ENCODE data around the gene AASDHPPT. TPM values are rescaled to one million over a fixed set of nuclear protein-coding genes. Genes with fewer than 3 reads are reported as not detected.
A peak's percentile ranks its signal among the peaks of the same experiment; 100 is the strongest.

The AASDHPPT gene
- total RNA-seq, 2 experiments from 2014 or later = 58.5 to 60.4 TPM

DNA sequence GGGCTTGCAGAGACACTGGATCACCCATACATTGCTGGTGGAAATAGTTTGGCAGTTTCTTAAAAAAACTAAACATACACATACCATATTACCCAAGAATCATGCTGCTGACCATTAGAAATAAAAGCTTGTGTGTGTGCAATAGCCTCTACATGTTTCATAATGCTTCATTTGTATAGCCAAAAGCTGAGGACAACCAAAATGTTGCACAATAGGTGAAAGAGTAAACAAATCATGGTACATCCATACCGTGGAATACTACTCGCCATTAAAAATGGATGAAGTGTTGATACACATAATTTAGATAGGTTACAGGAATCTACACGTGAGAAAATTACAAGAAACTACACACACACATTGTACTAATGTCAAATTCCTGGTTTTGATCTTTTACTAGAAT, 6.9 kb upstream of the AASDHPPT start:
- Mint-ChIP-seq H3K4me1 (peaks cover 12% of the 10 kb centered on the region), H3K9me3 (no peaks in the 10 kb centered on the region), H3K36me3 (peaks cover 18% of the 10 kb centered on the region), H3K4me3 (no peak overlapping the region), H3K27me3 (no peaks in the 10 kb centered on the region), H3K27ac (no peak overlapping the region)
- DNase-seq = no peak

DNA sequence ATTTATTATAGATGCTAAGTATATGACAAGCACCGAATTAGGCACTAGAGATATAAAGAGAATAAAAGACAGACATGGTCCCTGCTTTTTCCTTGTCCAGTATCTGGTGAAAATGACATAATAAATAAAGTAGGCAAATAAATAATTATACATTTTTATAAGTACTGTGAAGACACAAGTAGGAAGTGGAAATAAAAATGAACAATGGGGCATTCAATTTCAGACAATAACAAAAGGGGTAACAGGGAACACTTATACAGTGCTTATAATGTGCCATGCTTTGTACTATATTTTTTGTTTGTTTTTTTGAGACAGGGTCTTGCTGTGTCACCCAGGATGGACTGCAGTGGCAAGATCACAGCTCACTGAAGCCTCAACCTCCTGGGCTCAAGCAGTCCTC, 4.7 kb upstream of the AASDHPPT start:
- no peaks in the 10 kb centered on the region for H3K9me3 Mint-ChIP-seq
- peaks cover 16% of the 10 kb centered on the region for H3K36me3 Mint-ChIP-seq
- no peaks in the 10 kb centered on the region for H3K27me3 Mint-ChIP-seq
- peaks cover 18% of the 10 kb centered on the region for H3K4me1 Mint-ChIP-seq
- H3K4me3 Mint-ChIP-seq = no peak overlapping the region
- H3K27ac Mint-ChIP-seq = no peak overlapping the region
- no peak for DNase-seq

GRCh38 chr11:106076171-106076918, 1.1 kb upstream of the AASDHPPT start:
- H3K4me1 Mint-ChIP-seq = peaks cover 37% of the 10 kb centered on the region
- H3K27ac Mint-ChIP-seq = peak overlapping the region; percentile 92
- no peaks in the 10 kb centered on the region for H3K27me3 Mint-ChIP-seq
- no peaks in the 10 kb centered on the region for H3K9me3 Mint-ChIP-seq
- peak overlapping the region; percentile 95 for H3K4me3 Mint-ChIP-seq
- DNase-seq = no peak
- peaks cover 20% of the 10 kb centered on the region for H3K36me3 Mint-ChIP-seq

DNA sequence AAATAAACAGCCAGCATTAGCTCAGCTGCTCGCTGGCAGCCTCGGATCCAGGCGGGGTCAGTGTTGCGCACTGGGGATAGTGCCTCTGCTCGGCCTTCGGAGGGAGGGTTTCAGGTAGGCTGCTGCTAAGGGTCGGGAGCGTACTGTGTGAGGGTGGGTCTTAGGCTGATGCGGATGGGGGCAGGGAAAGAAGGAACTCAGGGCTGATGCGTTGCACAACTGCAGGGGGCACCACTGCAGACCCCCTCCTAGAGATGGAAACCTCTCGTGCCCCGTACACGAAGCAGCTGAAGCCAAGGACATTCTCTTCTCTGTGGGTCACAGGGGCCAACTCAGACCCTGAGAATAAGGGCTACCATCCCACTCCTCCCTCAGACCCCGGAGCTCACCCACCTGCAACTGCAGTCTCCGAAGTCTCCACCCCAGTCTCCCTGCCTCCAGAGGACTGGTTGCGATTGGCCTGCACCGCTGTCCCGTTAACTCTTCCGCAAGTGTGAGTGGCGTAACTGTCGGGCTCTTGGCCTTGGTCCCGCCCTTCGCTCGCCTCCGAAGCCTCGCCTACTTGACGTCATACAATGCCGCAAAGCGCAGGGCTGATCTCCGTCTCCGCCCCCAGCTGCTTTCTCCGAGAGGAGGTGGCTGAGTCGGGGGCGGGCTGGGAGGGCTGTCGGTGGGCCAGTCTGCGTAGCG, 398 bp upstream of the AASDHPPT start, which contains the start of gene KBTBD3:
KBTBD3 (minus strand) TSS at position 429 of the 690 bp plus-strand sequence. CDS start 18,250 bp downstream, outside the sequence.
- H3K4me3 Mint-ChIP-seq = peak within 1 kb of the TSS; percentile 95
- no peaks in the 10 kb centered on the region for H3K27me3 Mint-ChIP-seq
- H3K4me1 Mint-ChIP-seq = peaks cover 42% of the 10 kb centered on the region
- H3K27ac Mint-ChIP-seq = peak within 1 kb of the TSS; percentile 94
- peak; percentile 97 for DNase-seq
- H3K36me3 Mint-ChIP-seq = peaks cover 25% of the 10 kb centered on the region
- no peaks in the 10 kb centered on the region for H3K9me3 Mint-ChIP-seq

GRCh38 chr11:106082096-106082495, 4.6 kb downstream of the AASDHPPT start:
- no peaks in the 10 kb centered on the region for H3K27me3 Mint-ChIP-seq
- peak overlapping the region; percentile 25 for H3K4me3 Mint-ChIP-seq
- no peak overlapping the region for H3K27ac Mint-ChIP-seq
- DNase-seq = no peak
- peaks cover 45% of the 10 kb centered on the region for H3K4me1 Mint-ChIP-seq
- H3K9me3 Mint-ChIP-seq = no peaks in the 10 kb centered on the region
- H3K36me3 Mint-ChIP-seq = peaks cover 31% of the 10 kb centered on the region

DNA sequence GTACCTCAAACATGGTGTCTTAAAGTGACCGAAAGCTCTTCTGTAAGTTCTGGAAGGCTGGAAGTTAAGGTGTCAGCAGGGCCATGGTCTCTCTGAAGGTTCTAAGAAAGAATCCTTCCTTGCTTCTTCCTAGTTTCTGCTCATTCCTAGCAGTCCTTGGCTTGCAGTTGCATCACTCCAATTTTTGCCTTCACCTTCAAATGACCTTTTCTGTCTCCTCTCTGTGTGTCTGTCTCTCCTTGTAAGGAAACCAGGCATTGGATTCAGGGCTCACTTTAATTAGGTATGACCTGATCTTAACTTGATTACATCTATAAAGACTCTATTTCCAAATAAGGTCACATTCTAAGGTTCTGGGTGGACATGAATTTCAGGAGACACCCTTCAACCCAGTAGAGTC, 8.7 kb downstream of the AASDHPPT start:
- no peak for DNase-seq
- H3K9me3 Mint-ChIP-seq = no peaks in the 10 kb centered on the region
- peak overlapping the region; percentile 6 for H3K27ac Mint-ChIP-seq
- H3K36me3 Mint-ChIP-seq = peaks cover 24% of the 10 kb centered on the region
- peaks cover 49% of the 10 kb centered on the region for H3K4me1 Mint-ChIP-seq
- no peak overlapping the region for H3K4me3 Mint-ChIP-seq
- H3K27me3 Mint-ChIP-seq = no peaks in the 10 kb centered on the region

GRCh38 chr11:106086850-106087249, 9.4 kb downstream of the AASDHPPT start:
- DNase-seq = no peak
- Mint-ChIP-seq H3K9me3 (no peaks in the 10 kb centered on the region), H3K36me3 (peaks cover 22% of the 10 kb centered on the region), H3K4me3 (no peak overlapping the region), H3K4me1 (peaks cover 51% of the 10 kb centered on the region), H3K27ac (no peak overlapping the region), H3K27me3 (no peaks in the 10 kb centered on the region)

GRCh38 chr11:106087815-106088435, 10.5 kb downstream of the AASDHPPT start:
- Mint-ChIP-seq H3K27ac (no peak overlapping the region), H3K4me3 (no peak overlapping the region), H3K27me3 (no peaks in the 10 kb centered on the region), H3K9me3 (no peaks in the 10 kb centered on the region), H3K36me3 (peaks cover 25% of the 10 kb centered on the region), H3K4me1 (peaks cover 55% of the 10 kb centered on the region)
- peak; percentile 23 for DNase-seq

DNA sequence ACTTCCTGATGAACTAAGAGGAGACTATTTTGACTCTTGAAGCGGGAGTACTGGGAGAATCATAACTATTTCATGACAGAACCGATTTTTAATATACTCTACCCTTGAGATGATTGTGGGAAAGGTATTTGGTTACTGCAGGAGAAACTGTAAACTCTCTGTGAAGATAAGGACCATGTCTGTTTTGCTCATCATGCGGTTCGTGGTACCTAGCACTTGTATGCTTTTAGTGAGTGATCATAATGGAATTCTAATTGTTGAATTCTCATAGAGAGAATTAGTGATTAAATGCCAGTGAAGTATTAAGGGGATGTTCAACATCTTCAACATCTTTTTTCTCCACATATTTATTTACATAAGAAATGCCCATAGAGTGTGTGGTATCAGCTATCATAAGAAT, 11.4 kb downstream of the AASDHPPT start:
- H3K9me3 Mint-ChIP-seq = no peaks in the 10 kb centered on the region
- H3K4me3 Mint-ChIP-seq = no peak overlapping the region
- no peak overlapping the region for H3K27ac Mint-ChIP-seq
- no peaks in the 10 kb centered on the region for H3K27me3 Mint-ChIP-seq
- DNase-seq = no peak
- H3K36me3 Mint-ChIP-seq = peaks cover 24% of the 10 kb centered on the region
- H3K4me1 Mint-ChIP-seq = peaks cover 54% of the 10 kb centered on the region

GRCh38 chr11:106091480-106092123, 14.1 kb downstream of the AASDHPPT start:
- DNase-seq = peak; percentile 11
- Mint-ChIP-seq H3K4me1 (peaks cover 45% of the 10 kb centered on the region), H3K27me3 (no peaks in the 10 kb centered on the region), H3K4me3 (peak overlapping the region; percentile 40), H3K36me3 (peaks cover 30% of the 10 kb centered on the region), H3K27ac (peak overlapping the region; percentile 75), H3K9me3 (no peaks in the 10 kb centered on the region)

- Mint-ChIP-seq H3K4me1 (peaks cover 40% of the 10 kb centered on the region), H3K27ac (peak overlapping the region; percentile 75), H3K4me3 (no peak overlapping the region), H3K9me3 (no peaks in the 10 kb centered on the region), H3K27me3 (no peaks in the 10 kb centered on the region), H3K36me3 (peaks cover 36% of the 10 kb centered on the region)
- no peak for DNase-seq
Measured at GRCh38 chr11:106092446-106092845, 15.0 kb downstream of the AASDHPPT start.

DNA sequence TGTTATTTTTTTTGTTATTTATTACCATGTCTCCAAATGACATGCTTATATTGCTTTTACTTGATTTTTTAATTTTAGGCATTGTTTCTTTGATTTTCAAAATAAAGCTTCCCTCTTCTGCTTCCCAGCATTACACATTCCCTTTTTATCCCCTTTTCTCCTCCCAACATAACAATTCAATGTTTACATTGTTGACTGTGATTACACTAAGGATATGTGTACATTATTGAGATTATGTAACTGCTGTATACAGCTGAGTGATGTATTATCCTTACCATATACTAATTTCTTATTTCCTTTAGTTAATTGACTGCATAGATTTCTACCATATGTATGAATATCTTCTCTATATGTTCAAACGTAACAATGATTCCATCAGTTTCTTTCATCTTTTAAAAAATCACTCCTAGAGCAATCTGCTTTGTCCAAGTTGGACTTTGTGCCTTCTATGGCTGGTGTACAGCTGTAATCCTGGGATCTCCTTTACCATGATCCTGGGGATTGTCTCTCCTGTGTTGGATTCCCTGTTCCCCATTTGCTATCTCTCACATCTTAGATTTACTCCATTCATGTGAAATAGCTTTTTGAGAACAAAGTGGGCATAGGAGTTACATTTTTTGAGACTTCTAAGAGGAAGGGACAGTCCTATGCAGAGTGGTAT, 21.6 kb downstream of the AASDHPPT start:
- Mint-ChIP-seq H3K36me3 (peaks cover 32% of the 10 kb centered on the region), H3K27me3 (no peaks in the 10 kb centered on the region), H3K27ac (no peak overlapping the region), H3K9me3 (peaks cover 2% of the 10 kb centered on the region), H3K4me1 (peaks cover 1% of the 10 kb centered on the region), H3K4me3 (no peak overlapping the region)
- no peak for DNase-seq

DNA sequence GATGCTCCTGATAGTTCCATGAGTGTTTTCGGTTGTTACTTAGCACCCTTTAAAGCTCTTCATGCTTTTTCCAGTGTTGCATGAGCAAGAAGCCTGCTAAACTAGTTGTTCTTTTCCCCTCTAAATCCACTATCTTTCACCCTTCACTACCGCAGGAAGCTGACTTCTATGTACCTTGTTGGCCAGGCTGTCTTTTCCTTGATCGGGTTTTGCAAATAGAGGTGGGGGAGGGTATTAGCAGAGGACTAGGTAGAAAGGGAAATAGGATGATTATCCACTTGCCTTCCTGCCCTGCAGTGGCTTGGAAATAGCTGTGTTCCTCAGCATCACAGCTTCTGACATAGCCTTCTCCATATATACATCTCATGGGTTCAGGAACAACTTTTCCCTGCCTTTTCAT, 23.9 kb downstream of the AASDHPPT start:
- Mint-ChIP-seq H3K4me1 (peaks cover 1% of the 10 kb centered on the region), H3K9me3 (peaks cover 2% of the 10 kb centered on the region), H3K27me3 (no peaks in the 10 kb centered on the region), H3K4me3 (no peak overlapping the region), H3K27ac (no peak overlapping the region), H3K36me3 (peaks cover 22% of the 10 kb centered on the region)
- DNase-seq = no peak

DNA sequence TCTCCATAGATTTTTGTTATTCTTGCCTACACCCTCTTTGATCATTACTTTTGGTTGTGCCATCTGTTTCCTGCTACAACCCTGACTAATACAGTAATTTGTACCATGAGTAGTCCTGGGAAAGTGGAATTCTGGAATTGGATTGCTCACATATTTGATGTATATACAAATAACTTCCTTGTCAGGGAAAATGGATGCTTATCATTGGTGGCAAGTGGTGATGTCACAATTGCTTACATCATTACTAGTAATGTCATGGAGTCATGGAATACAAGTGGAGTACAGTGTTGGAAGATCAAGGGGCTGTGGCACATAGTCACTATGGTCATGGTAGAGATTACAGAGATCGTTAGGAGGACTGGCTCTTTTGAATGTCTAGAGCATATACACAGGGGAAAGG, 24.4 kb downstream of the AASDHPPT start:
- no peak for DNase-seq
- Mint-ChIP-seq H3K27me3 (no peaks in the 10 kb centered on the region), H3K27ac (no peak overlapping the region), H3K4me1 (peaks cover 1% of the 10 kb centered on the region), H3K9me3 (peaks cover 2% of the 10 kb centered on the region), H3K36me3 (peaks cover 18% of the 10 kb centered on the region), H3K4me3 (no peak overlapping the region)
